Suprapubic skin (tissue), 4 donors: ENCODE results near the gene TCL1A.

ENCODE experiments used
- CTCF ChIP-seq, 2 donors: fragments of 200-600 bp in 1 of 2; fragments of 450-650 bp in 1 of 2; sonication (generic) in 1 of 2; IDR thresholded peaks; one replicate each; pipeline ENCODE4 v1.5.1; 2016 to 2019; ENCODE audit warnings: antibody characterized with exemption in 2 of 2, mild to moderate bottlenecking in 1 of 2, moderate library complexity in 1 of 2
- EP300 ChIP-seq: sonication (generic); formaldehyde crosslinking; IDR thresholded peaks from one replicate; pipeline ENCODE4 v1.6.1; 2017; ENCODE audit warnings: antibody characterized with exemption
- POLR2A ChIP-seq, 2 donors: fragments of 450-650 bp; IDR thresholded peaks; one replicate each; pipeline ENCODE4 v1.6.1; 2017; ENCODE audit warnings: antibody characterized with exemption in 2 of 2, mild to moderate bottlenecking in 2 of 2, moderate library complexity in 2 of 2
- POLR2AphosphoS5 ChIP-seq, 3 donors: sonication (generic); formaldehyde crosslinking; IDR thresholded peaks; one replicate each; pipeline ENCODE4 v1.6.1; 2017; ENCODE audit warnings: antibody characterized with exemption in 3 of 3

GRCh38 chr14:95695051-95695450 is 18.9 kb downstream of the TCL1A start:
- no peak for TF ChIP-seq CTCF (IDR thresholded peaks at IDR 0.05)
- TF ChIP-seq POLR2AphosphoS5 (IDR thresholded peaks at IDR 0.05), result no peak
- TF ChIP-seq POLR2A (IDR thresholded peaks at IDR 0.05), result no peak
- no peak for TF ChIP-seq EP300
